Activated T-helper 17 cell treated with anti-CD3 and anti-CD28 coated beads, Interleukin-2, amount 50 U/mL, for 72 hours (primary cell): Measurements from ENCODE around the gene KRTAP12-1. TPM values are rescaled to one million over a fixed set of nuclear protein-coding genes. Genes with fewer than 3 reads are reported as not detected.
"Not testable (repeated sequence)": the region's sequence is repeated elsewhere in the genome, so short reads cannot be mapped to it uniquely, and the experiment has no call there.

Source experiments
- ATAC-seq: fragments of 150-1000 bp; cut with Tn5 transposase; replicated peaks from 2 replicates; pipeline ENCODE4 v1.10.0; 2021; ENCODE audit warnings: mild to moderate bottlenecking, moderate library complexity
- H3K27ac Mint-ChIP-seq: one replicate; pipeline ENCODE4 v1.8.0; 2022; ENCODE audit warnings: mixed read lengths
- H3K27me3 Mint-ChIP-seq: one replicate; pipeline ENCODE4 v1.8.0; 2022; ENCODE audit warnings: mixed read lengths
- H3K36me3 Mint-ChIP-seq: one replicate; pipeline ENCODE4 v1.8.0; 2022; ENCODE audit warnings: low read depth, mild to moderate bottlenecking, mixed read lengths
- H3K4me1 Mint-ChIP-seq: one replicate; pipeline ENCODE4 v1.8.0; 2022; ENCODE audit warnings: mixed read lengths
- H3K4me3 Mint-ChIP-seq: one replicate; pipeline ENCODE4 v1.8.0; 2022; ENCODE audit warnings: mild to moderate bottlenecking, mixed read lengths
- H3K9me3 Mint-ChIP-seq: one replicate; pipeline ENCODE4 v1.8.0; 2022; ENCODE audit warnings: mixed read lengths
- total RNA-seq, 2 donors: library from RNA; stranded (reverse); gene quantifications; one replicate each; pipeline ENCODE4 v1.2.3, GENCODE V29; 2022

Gene KRTAP12-1
- total RNA-seq, 2 donors from 2014 or later, result not detected

DNA sequence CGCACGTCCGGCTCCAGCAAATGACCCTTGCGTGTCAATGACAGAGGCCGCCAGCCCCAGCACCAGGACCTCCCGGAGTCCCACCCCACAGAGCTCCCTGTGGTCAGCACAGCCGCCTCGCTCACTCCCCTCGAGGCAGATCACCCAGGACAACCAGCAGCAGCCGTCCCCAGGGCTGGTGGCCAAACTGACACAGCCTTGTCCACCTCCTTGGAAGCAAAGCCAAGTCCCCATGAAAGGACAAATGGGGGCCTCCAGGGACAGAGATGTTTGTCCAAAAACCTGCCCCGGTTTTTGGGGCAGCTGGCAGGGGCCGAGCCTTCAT, 42.7 kb downstream of the KRTAP12-1 start:
- Mint-ChIP-seq H3K27me3 (peaks cover 10% of the 10 kb centered on the region), H3K9me3 (peaks cover 17% of the 10 kb centered on the region), H3K27ac (no peak overlapping the region), H3K4me3 (no peak overlapping the region), H3K4me1 (peaks cover 5% of the 10 kb centered on the region), H3K36me3 (no peaks in the 10 kb centered on the region)
- no peak for ATAC-seq

DNA sequence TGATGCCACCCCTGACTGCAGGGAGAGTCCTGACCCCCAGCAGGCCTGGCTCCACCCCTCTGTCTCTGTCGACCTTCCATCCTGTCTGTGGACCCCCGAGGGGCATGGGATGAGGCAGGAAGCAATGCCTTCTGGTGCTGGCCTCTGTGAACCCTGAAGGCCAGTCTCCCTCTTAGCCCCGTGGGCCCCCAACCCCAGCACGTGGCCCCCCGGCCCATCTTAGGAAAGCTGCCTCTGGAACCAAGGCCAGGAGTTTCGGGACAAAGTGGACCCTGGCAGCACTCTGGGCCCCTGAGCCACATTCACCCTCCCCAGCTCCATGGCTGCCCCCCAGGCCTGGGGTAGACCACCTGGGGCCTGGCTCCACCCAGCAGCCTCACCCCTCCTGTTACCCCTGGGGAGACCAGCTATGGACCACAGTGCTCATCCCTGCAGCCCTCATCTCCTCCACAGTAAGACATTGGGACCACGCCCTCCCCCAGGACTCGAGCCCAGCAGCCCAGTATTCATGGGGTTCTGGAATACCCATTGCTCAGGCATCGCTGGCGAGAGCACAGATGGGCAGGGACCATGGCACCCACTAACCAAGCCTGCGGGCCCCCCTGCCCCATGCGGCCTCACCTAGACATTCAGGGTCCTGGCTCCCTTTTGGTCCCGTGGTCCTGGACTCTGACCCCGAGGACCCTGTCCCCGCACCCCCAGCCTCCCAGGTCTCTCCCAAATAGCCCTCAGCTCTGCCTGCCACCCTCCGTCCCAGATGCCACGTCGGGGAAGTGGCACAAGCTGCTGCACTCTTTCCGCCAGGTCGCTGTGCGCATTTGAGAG, 43.2 kb downstream of the KRTAP12-1 start:
- not testable (repeated sequence) for H3K27me3 Mint-ChIP-seq, ATAC-seq, H3K36me3 Mint-ChIP-seq, H3K4me3 Mint-ChIP-seq, H3K27ac Mint-ChIP-seq, H3K4me1 Mint-ChIP-seq
- peaks cover 13% of the 10 kb centered on the region for H3K9me3 Mint-ChIP-seq

DNA sequence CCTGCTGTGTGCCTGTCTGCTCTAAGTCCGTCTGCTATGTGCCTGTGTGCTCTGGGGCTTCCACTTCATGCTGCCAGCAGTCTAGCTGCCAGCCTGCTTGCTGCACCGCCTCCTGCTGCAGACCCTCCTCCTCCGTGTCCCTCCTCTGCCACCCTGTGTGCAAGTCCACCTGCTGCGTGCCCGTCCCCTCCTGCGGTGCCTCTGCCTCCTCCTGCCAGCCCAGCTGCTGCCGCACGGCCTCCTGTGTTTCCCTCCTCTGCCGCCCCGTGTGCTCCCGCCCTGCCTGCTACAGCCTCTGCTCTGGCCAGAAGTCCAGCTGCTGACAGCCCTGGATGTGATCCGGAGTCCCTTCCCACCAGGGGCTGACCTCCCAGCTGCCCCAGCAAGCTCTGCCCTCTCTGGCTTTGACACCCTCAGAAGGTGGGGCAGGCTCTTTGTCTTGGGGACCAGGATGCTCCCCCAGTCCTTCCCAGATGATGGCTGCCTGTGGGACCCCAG, 44.1 kb downstream of the KRTAP12-1 start:
- not testable (repeated sequence) for H3K4me3 Mint-ChIP-seq, H3K4me1 Mint-ChIP-seq, H3K27ac Mint-ChIP-seq

DNA sequence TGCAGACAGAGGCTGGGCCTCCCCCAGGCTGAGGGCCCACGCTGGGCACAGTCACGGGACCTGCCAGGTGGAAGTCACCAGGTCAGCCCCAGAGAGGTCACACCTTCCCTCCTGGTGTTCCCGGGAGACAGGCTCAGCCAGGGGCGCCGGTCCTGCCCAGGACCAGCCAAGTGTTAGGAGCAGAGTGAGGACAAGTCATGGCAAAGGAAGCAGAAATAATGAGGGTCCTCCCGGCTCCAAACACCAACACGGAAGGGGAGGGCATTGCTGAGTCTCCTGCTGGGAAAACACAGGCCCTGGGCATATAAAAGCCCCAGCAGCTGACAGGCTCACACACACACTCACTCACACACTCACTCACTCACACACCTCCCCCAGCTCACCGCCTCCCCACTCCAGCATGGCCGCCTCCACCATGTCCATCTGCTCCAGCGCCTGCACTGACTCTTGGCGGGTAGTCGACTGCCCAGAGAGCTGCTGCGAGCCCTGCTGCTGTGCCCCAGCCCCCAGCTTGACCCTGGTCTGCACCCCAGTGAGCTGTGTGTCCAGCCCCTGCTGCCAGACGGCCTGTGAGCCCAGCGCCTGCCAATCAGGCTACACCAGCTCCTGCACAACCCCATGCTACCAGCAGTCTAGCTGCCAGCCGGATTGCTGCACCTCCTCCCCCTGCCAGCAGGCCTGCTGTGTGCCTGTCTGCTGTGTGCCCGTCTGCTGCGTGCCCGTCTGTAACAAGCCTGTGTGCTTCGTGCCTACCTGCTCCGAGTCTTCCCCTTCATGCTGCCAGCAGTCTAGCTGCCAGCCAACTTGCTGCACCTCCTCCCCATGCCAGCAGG, 44.7 kb downstream of the KRTAP12-1 start, which contains the start of gene KRTAP10-10:
KRTAP10-10 (plus strand) TSS at position 339 of the 833 bp plus-strand sequence; CDS start at position 401, 62 bp downstream.
- Mint-ChIP-seq H3K36me3 (no peaks in the 10 kb centered on the region), H3K9me3 (peaks cover 9% of the 10 kb centered on the region), H3K27me3 (peaks cover 10% of the 10 kb centered on the region), H3K27ac (no peak within 1 kb of the TSS), H3K4me3 (no peak within 1 kb of the TSS), H3K4me1 (peaks cover 5% of the 10 kb centered on the region)
- ATAC-seq, result no peak

More for the DNA sequence above, 44.1 kb downstream of the KRTAP12-1 start:
- not testable (repeated sequence) for H3K36me3 Mint-ChIP-seq, H3K27me3 Mint-ChIP-seq, ATAC-seq, H3K9me3 Mint-ChIP-seq

DNA sequence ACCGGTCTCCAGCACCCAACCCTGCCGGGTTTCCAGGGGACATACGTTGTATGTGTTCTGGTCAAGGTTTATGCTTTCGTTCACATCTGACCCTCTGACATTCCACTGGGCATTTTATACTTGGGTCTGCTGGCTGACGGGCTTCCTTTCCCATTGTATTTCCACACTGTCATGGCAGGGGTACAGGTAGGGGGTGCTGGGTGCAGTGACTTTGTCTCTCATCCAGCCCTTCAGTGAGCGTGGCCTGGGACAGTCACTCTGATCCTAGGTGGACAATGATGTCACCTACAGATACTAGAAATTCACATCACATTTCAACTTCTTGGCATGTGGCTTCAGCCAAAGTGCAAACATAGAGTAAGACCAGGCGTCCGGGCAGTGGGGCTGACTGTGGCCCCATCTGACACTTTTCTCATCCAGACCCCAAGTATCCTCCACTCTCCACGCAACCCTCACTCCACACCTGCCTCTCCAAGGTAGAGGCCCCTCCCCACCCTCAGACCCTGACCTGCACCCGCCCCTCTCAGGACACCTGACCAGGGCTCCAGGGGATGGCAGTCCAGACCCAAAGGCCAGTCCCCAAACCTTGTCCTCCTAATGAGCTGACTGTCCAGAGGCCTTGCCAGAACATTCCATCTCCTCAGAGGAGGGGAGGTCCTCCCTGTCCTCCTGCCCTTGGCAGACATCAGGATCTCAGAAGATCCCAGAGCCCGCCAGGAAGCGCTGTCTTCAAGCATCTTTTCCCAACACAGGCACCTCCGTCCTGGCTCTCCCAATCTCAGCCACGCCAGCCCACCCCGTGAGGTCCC, 45.5 kb downstream of the KRTAP12-1 start:
- Mint-ChIP-seq H3K4me3 (no peak overlapping the region), H3K27me3 (peaks cover 10% of the 10 kb centered on the region), H3K27ac (no peak overlapping the region), H3K4me1 (peaks cover 5% of the 10 kb centered on the region), H3K36me3 (no peaks in the 10 kb centered on the region), H3K9me3 (peaks cover 15% of the 10 kb centered on the region)
- ATAC-seq, result no peak

DNA sequence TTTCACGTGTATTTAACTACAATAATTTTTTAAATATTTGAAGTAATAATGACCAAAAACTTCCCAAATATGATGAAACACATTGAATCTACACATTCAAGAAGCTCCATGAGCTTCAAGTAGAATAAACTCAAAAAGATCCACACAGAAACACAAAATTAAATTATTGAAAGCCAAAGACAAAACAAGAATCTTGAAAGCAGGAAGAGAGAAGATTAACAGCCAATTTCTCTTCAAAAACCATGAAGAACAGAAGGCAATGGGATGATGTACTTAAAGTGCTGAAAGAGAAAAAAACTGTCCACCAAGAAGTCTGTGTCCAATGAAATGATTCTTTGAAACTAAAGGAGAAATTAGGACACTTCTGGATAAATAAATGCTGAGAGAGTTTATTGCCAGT, 49.9 kb downstream of the KRTAP12-1 start:
- Mint-ChIP-seq H3K36me3 (no peaks in the 10 kb centered on the region), H3K27ac (no peak overlapping the region), H3K27me3 (no peaks in the 10 kb centered on the region), H3K9me3 (peaks cover 26% of the 10 kb centered on the region), H3K4me1 (peaks cover 20% of the 10 kb centered on the region), H3K4me3 (no peak overlapping the region)
- no peak for ATAC-seq

Other genes starting within 250 kb of the KRTAP12-1 start
- gene LRRC3, start 226.7 kb downstream of the KRTAP12-1 start, total RNA-seq, result 1 to 10 TPM; 3.5 TPM
- not detected for gene KRTAP10-1, start 142.0 kb downstream of the KRTAP12-1 start, total RNA-seq
- not detected for gene KRTAP10-2, start 130.7 kb downstream of the KRTAP12-1 start, total RNA-seq
- not detected for gene KRTAP10-3, start 123.4 kb downstream of the KRTAP12-1 start, total RNA-seq
- gene KRTAP10-4, start 108.4 kb downstream of the KRTAP12-1 start, total RNA-seq, result not detected
- not detected for gene KRTAP10-5, start 101.6 kb downstream of the KRTAP12-1 start, total RNA-seq
- not detected for gene KRTAP10-6, start 89.7 kb downstream of the KRTAP12-1 start, total RNA-seq
- not detected for gene KRTAP10-7, start 81.6 kb downstream of the KRTAP12-1 start, total RNA-seq
- gene KRTAP10-8, start 70.1 kb downstream of the KRTAP12-1 start, total RNA-seq, result not detected
- not detected for gene KRTAP10-9, start 55.1 kb downstream of the KRTAP12-1 start, total RNA-seq
- gene KRTAP10-10, start 44.8 kb downstream of the KRTAP12-1 start, total RNA-seq, result not detected
- gene KRTAP10-11, start 35.7 kb downstream of the KRTAP12-1 start, total RNA-seq, result not detected
- not detected for gene KRTAP12-4, start 27.5 kb downstream of the KRTAP12-1 start, total RNA-seq
- not detected for gene KRTAP12-3, start 24.2 kb downstream of the KRTAP12-1 start, total RNA-seq
- gene KRTAP12-2, start 15.2 kb downstream of the KRTAP12-1 start, total RNA-seq, result not detected
- not detected for gene KRTAP10-12, start 15.0 kb upstream of the KRTAP12-1 start, total RNA-seq
- under 1 TPM in 1 of 2 donors, not detected in 1; 0.08 TPM for gene TSPEAR, start 29.4 kb upstream of the KRTAP12-1 start, total RNA-seq
- gene UBE2G2, start 119.7 kb upstream of the KRTAP12-1 start, total RNA-seq, result 100 to 1,000 TPM in 1 of 2 donors, 10 to 100 TPM in 1; 88.9 to 136 TPM
- 10 to 100 TPM; 52.6 to 86.2 TPM for gene SUMO3, start 135.9 kb upstream of the KRTAP12-1 start, total RNA-seq
- 10 to 100 TPM; 76.5 to 78.8 TPM for gene PTTG1IP, start 191.5 kb upstream of the KRTAP12-1 start, total RNA-seq
- gene ITGB2, start 238.7 kb upstream of the KRTAP12-1 start, total RNA-seq, result 100 to 1,000 TPM; 240 to 302 TPM